NCI-H2081 (cell line): Measurements from ENCODE around the gene TCF7.

Source experiments
- DNase-seq, 2 experiments: peaks; one replicate each; lab custom pipeline; 2025; lab: John Stamatoyannopoulos, UW

TCF7 gene

GRCh38 chr5:134177369-134178095, 63.1 kb downstream of the TCF7 start:
- DNase-seq = peak in 1 of 2 experiments; percentile 39

GRCh38 chr5:134178096-134178419, 63.6 kb downstream of the TCF7 start:
- DNase-seq = no peak

DNA sequence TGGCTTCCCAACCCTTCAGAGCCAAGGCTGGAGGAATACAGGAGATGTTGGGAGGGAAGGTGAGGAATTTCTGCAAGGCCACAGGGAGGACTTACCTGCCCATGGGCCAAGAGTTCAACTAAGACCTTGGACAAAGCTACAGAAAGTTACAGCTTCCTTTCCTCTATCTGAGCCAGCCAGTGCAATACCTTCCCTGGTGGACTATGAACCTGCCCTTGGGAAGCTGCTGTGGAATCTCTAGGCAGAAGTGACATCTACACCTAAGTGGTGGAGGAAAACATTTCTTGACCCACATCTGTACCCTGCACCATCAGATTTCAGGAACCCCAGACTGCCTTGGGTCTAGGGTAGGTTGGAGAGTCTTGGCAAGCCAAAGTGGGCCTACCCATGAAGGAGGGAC, 69.0 kb downstream of the TCF7 start:
- DNase-seq = no peak

- DNase-seq = peak; percentile 11 to 40
Measured at GRCh38 chr5:134184155-134185135, 70.0 kb downstream of the TCF7 start.

DNA sequence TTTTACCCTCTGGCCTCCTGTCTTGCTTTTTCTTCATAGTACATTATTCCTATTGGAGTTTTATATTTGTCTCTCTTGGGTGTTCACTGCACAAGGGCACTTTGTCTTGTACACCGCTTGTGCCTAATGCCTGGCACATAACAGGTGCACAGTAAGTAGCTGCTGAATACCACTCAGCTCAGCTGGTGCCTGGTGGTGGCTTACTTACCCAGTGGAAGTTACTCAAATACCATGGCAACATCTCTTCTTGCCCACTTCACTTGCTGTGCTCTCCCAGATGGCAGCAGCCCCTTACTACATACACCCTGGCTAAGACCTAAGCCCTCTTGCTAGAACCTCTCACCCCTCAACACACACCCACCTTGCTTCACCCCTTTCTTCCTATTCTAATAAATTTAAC, 73.6 kb downstream of the TCF7 start:
- DNase-seq = no peak

DNA sequence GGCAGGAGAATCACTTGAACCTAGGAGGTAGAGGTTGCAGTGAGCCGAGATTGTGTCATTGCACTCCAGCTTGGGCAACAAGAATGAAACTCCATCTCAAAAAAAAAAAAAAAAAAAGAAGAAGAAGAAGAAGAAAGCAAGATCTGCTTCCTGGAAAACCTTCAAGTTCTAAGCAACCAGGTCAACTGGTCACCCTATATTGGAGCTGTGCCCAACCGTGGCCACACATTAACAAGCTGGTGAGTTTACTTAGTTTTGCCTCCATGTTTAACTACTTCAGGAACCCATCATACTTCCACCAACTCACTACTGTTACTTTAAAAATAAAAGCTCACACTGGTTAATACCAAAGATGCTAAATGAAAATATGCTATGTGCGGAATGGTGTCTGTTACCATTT, 74.5 kb downstream of the TCF7 start:
- no peak for DNase-seq

DNA sequence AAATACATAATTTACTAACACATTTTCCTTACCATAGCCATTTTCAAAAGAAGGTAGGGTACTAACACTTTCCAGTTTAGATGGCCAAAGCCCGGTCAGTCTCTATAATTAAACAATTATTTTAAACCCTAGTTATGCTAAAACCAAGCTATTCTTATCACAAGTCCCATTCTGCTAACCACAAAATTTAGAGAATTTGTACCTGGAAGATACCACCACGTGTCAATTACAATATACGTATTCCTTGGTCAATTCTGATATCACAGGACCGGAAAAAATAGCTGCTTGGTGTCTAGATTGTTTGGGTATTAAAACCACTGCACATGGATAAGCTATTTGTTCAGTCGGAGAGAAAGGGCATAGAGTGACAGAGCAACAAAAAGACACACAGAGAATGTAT, 81.2 kb downstream of the TCF7 start:
- DNase-seq = no peak
